HG03280 (cell line): ENCODE data around the gene PPP1R14D.
"Not testable (repeated sequence)": the region's sequence is repeated elsewhere in the genome, so short reads cannot be mapped to it uniquely, and the experiment has no call there.

ENCODE experiments used
- ATAC-seq: cut with Tn5 transposase; IDR thresholded peaks from one replicate; pipeline ENCODE4 v1.9.1; 2021; ENCODE audit warnings: mild to moderate bottlenecking, moderate library complexity; ENCODE audit not compliant: unreplicated experiment

PPP1R14D gene

GRCh38 chr15:40828447-40829036 is at the start of gene PPP1R14D:
Gene PPP1R14D (minus strand): TSS chr15:40828708. CDS start chr15:40828641, 67 bp downstream.
- no peak for ATAC-seq

- no peak for ATAC-seq
These were observed 49.2 kb upstream of the PPP1R14D start for GRCh38 chr15:40877694-40878093.

- ATAC-seq: no peak
These were observed 47.7 kb upstream of the PPP1R14D start for GRCh38 chr15:40875991-40876730.

GRCh38 chr15:40873694-40874561 is 45.4 kb upstream of the PPP1R14D start, which contains the start of gene RHOV:
Gene RHOV (minus strand): TSS chr15:40874234. CDS start chr15:40874139, 95 bp downstream.
- peak; percentile 54 for ATAC-seq

GRCh38 chr15:40872791-40873693 is 44.5 kb upstream of the PPP1R14D start:
- no peak for ATAC-seq

GRCh38 chr15:40871749-40872617 is 43.5 kb upstream of the PPP1R14D start:
- ATAC-seq: no peak

GRCh38 chr15:40870716-40871115 is 42.2 kb upstream of the PPP1R14D start:
- no peak for ATAC-seq

- no peak for ATAC-seq
These were observed 41.2 kb upstream of the PPP1R14D start for GRCh38 chr15:40869686-40870085.

GRCh38 chr15:40867199-40867598 is 38.7 kb upstream of the PPP1R14D start:
- no peak for ATAC-seq

GRCh38 chr15:40863660-40864270 is 35.3 kb upstream of the PPP1R14D start:
- no peak for ATAC-seq

GRCh38 chr15:40861147-40861546 is 32.6 kb upstream of the PPP1R14D start:
- not testable (repeated sequence) for ATAC-seq

GRCh38 chr15:40859206-40859851 is 30.8 kb upstream of the PPP1R14D start:
- no peak for ATAC-seq

- no peak for ATAC-seq
These were observed 30.2 kb upstream of the PPP1R14D start for GRCh38 chr15:40858706-40859105.

- ATAC-seq: peak; percentile 63
These were observed 29.3 kb upstream of the PPP1R14D start for GRCh38 chr15:40857601-40858341.

GRCh38 chr15:40856746-40857145 is 28.2 kb upstream of the PPP1R14D start:
- ATAC-seq: no peak

GRCh38 chr15:40855706-40856234 is 27.3 kb upstream of the PPP1R14D start:
- ATAC-seq: no peak

GRCh38 chr15:40854161-40854560 is 25.7 kb upstream of the PPP1R14D start:
- ATAC-seq: no peak
